HL-60 (cell line): ENCODE data around the gene FES.

Source experiments
- GABPA ChIP-seq: IDR thresholded peaks from 2 replicates; pipeline ENCODE4 v1.6.1; 2012; ENCODE audit warnings: low read depth
- POLR2AphosphoS5 ChIP-seq: IDR thresholded peaks from 2 replicates; pipeline ENCODE4 v1.6.1; 2012; ENCODE audit warnings: low read depth
- SPI1 ChIP-seq: IDR thresholded peaks from 2 replicates; pipeline ENCODE4 v1.6.1; 2012; ENCODE audit warnings: low read depth, mild to moderate bottlenecking, borderline replicate concordance
- TF ChIP-seq, protein P1 (sequence below): IDR thresholded peaks from one replicate; pipeline ENCODE4 v1.5.1; 2011; ENCODE audit warnings: low read length, control low read depth, inconsistent platforms; ENCODE audit not compliant: insufficient read depth
- TF ChIP-seq, protein P2 (sequence below): IDR thresholded peaks from 2 replicates; pipeline ENCODE4 v1.6.1; 2012; ENCODE audit warnings: low read depth; ENCODE audit not compliant: insufficient replicate concordance

DNA sequence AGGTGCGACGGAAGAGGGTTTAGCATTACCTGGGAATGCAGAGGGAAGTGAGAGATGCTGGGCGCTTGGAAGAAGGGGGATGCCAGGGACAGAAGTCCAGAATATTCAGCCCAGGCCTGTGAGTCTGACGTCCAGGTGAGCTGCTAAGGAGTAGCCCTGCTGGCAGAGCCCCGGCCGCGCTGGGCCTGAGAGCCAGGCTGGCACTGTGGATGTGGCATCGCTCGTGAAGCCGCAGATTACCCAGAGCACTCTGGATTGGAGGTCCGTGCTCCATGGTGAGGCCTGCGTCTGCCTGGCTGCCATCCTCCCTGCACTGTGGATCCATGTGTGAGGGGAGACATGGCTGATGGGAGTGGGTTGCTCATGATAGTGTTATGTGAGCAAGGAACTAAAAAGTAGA is 33.3 kb downstream of the FES start:
- TF ChIP-seq, protein P1, sequence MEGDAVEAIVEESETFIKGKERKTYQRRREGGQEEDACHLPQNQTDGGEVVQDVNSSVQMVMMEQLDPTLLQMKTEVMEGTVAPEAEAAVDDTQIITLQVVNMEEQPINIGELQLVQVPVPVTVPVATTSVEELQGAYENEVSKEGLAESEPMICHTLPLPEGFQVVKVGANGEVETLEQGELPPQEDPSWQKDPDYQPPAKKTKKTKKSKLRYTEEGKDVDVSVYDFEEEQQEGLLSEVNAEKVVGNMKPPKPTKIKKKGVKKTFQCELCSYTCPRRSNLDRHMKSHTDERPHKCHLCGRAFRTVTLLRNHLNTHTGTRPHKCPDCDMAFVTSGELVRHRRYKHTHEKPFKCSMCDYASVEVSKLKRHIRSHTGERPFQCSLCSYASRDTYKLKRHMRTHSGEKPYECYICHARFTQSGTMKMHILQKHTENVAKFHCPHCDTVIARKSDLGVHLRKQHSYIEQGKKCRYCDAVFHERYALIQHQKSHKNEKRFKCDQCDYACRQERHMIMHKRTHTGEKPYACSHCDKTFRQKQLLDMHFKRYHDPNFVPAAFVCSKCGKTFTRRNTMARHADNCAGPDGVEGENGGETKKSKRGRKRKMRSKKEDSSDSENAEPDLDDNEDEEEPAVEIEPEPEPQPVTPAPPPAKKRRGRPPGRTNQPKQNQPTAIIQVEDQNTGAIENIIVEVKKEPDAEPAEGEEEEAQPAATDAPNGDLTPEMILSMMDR: no peak
- TF ChIP-seq, protein P2, sequence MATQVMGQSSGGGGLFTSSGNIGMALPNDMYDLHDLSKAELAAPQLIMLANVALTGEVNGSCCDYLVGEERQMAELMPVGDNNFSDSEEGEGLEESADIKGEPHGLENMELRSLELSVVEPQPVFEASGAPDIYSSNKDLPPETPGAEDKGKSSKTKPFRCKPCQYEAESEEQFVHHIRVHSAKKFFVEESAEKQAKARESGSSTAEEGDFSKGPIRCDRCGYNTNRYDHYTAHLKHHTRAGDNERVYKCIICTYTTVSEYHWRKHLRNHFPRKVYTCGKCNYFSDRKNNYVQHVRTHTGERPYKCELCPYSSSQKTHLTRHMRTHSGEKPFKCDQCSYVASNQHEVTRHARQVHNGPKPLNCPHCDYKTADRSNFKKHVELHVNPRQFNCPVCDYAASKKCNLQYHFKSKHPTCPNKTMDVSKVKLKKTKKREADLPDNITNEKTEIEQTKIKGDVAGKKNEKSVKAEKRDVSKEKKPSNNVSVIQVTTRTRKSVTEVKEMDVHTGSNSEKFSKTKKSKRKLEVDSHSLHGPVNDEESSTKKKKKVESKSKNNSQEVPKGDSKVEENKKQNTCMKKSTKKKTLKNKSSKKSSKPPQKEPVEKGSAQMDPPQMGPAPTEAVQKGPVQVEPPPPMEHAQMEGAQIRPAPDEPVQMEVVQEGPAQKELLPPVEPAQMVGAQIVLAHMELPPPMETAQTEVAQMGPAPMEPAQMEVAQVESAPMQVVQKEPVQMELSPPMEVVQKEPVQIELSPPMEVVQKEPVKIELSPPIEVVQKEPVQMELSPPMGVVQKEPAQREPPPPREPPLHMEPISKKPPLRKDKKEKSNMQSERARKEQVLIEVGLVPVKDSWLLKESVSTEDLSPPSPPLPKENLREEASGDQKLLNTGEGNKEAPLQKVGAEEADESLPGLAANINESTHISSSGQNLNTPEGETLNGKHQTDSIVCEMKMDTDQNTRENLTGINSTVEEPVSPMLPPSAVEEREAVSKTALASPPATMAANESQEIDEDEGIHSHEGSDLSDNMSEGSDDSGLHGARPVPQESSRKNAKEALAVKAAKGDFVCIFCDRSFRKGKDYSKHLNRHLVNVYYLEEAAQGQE: no peak
- TF ChIP-seq POLR2AphosphoS5 (no peak), GABPA (no peak), SPI1 (no peak)
